Smooth muscle cell (in vitro differentiated cells): ENCODE data around the gene AP1S1. TPM values are rescaled to one million over a fixed set of nuclear protein-coding genes. Genes with fewer than 3 reads are reported as not detected.

Experiments
- DNase-seq: peaks from one replicate; lab custom pipeline; 2025; ENCODE audit not compliant: unreplicated experiment; lab: John Stamatoyannopoulos, UW
- H2AFZ ChIP-seq: fragments of 200-600 bp; sonication (generic); 2 replicates; pipeline ENCODE4 v1.6.0; 2016; ENCODE audit warnings: antibody characterized with exemption, low read depth, mild to moderate bottlenecking
- H3F3A ChIP-seq: fragments of 200-600 bp; sonication (generic); 2 replicates; pipeline ENCODE4 v1.6.0; 2017; ENCODE audit warnings: antibody characterized with exemption, low read depth
- H3K27ac ChIP-seq: fragments of 200-600 bp; sonication (generic); 2 replicates; pipeline ENCODE4 v1.5.1; 2016; ENCODE audit warnings: low read depth, mild to moderate bottlenecking
- H3K27me3 ChIP-seq: fragments of 200-600 bp; sonication (generic); 2 replicates; pipeline ENCODE4 v1.6.1; 2016; ENCODE audit warnings: low read depth, mild to moderate bottlenecking
- H3K36me3 ChIP-seq: fragments of 200-600 bp; sonication (generic); 2 replicates; pipeline ENCODE4 v1.5.1; 2016; ENCODE audit warnings: low read depth
- H3K4me1 ChIP-seq: fragments of 200-600 bp; sonication (generic); 2 replicates; pipeline ENCODE4 v1.5.1; 2016; ENCODE audit warnings: low read depth
- H3K4me2 ChIP-seq: fragments of 200-600 bp; sonication (generic); 2 replicates; pipeline ENCODE4 v1.6.0; 2016; ENCODE audit warnings: mild to moderate bottlenecking
- H3K4me3 ChIP-seq: fragments of 200-600 bp; sonication (generic); 2 replicates; pipeline ENCODE4 v1.5.1; 2016; ENCODE audit warnings: mild to moderate bottlenecking
- H3K79me2 ChIP-seq: fragments of 200-600 bp; sonication (generic); 2 replicates; pipeline ENCODE4 v1.6.0; 2016; ENCODE audit warnings: low read depth, mild to moderate bottlenecking
- H3K9ac ChIP-seq: fragments of 200-600 bp; sonication (generic); 2 replicates; pipeline ENCODE4 v1.6.0; 2016; ENCODE audit warnings: low read depth
- H3K9me3 ChIP-seq: fragments of 200-600 bp; sonication (generic); replicated peaks from 2 replicates; pipeline ENCODE4 v1.5.1; 2016; ENCODE audit warnings: low read depth
- H4K20me1 ChIP-seq: fragments of 200-600 bp; sonication (generic); 2 replicates; pipeline ENCODE4 v1.6.0; 2016; ENCODE audit warnings: low read depth
- CTCF ChIP-seq: fragments of 200-600 bp; sonication (generic); IDR thresholded peaks from 2 replicates; pipeline ENCODE4 v1.5.1; 2017; ENCODE audit warnings: borderline replicate concordance, mild to moderate bottlenecking, antibody characterized with exemption; ENCODE audit not compliant: insufficient read depth, poor library complexity, severe bottlenecking
- WGBS: methylation state at CpG from one replicate; pipeline ENCODE4 v1.1.7; 2016; ENCODE audit warnings: low lambda C conversion rate; 5-methylcytosine and 5-hydroxymethylcytosine counted together
- polyA plus RNA-seq: library from polyadenylated mRNA; unstranded; fragments of >200 nt; fragmentation: Nextera tagmentation; extraction: Ambion mirVana; gene quantifications from 2 replicates; pipeline ENCODE4 v1.2.1, GENCODE V29; 2016
- total RNA-seq: library from RNA; depleted of rRNA; stranded (reverse); fragments of >200 nt; gene quantifications from 2 replicates; pipeline ENCODE4 v1.2.3, GENCODE V29; 2014

AP1S1 gene
- total and polyA plus RNA-seq, 2 experiments from 2014 or later = 44.0 to 104 TPM

- H3K27me3 ChIP-seq = peaks cover 71% of the 10 kb centered on the region
- peak overlapping the region; percentile 79 for H3K4me2 ChIP-seq
- no peak overlapping the region for H3K9ac ChIP-seq
- no peak overlapping the region for H3K27ac ChIP-seq
- no peaks in the 10 kb centered on the region for H3K9me3 ChIP-seq
- peaks cover 10% of the 10 kb centered on the region for H3F3A ChIP-seq
- no peaks in the 10 kb centered on the region for H3K36me3 ChIP-seq
- H3K4me1 ChIP-seq = peaks cover 39% of the 10 kb centered on the region
- TF ChIP-seq CTCF = no peak
- WGBS = 6% methylated on average over 12 of the region's 12 CpGs
- no peak overlapping the region for H2AFZ ChIP-seq
- H4K20me1 ChIP-seq = peaks cover 21% of the 10 kb centered on the region
- H3K79me2 ChIP-seq = no peaks in the 10 kb centered on the region
- no peak for DNase-seq
- no peak overlapping the region for H3K4me3 ChIP-seq
These were observed 13.6 kb downstream of the AP1S1 start for GRCh38 chr7:101167645-101168411.

GRCh38 chr7:101168412-101169049 is 14.3 kb downstream of the AP1S1 start:
- Histone ChIP-seq H3K9ac (no peak overlapping the region), H3K4me1 (peaks cover 44% of the 10 kb centered on the region), H3K27me3 (peaks cover 72% of the 10 kb centered on the region), H3K79me2 (no peaks in the 10 kb centered on the region), H3K4me3 (no peak overlapping the region), H3K36me3 (no peaks in the 10 kb centered on the region), H3K4me2 (peak overlapping the region; percentile 19), H4K20me1 (peaks cover 17% of the 10 kb centered on the region), H3K9me3 (no peaks in the 10 kb centered on the region), H3K27ac (no peak overlapping the region), H2AFZ (no peak overlapping the region), H3F3A (peaks cover 10% of the 10 kb centered on the region)
- no peak for TF ChIP-seq CTCF
- no peak for DNase-seq
- 15% methylated on average over 2 of the region's 6 CpGs for WGBS

GRCh38 chr7:101169110-101169837 is 15.0 kb downstream of the AP1S1 start:
- no peak for TF ChIP-seq CTCF
- Histone ChIP-seq H3K27me3 (peaks cover 72% of the 10 kb centered on the region), H3K36me3 (no peaks in the 10 kb centered on the region), H3K27ac (no peak overlapping the region), H2AFZ (no peak overlapping the region), H3K79me2 (no peaks in the 10 kb centered on the region), H3K4me1 (peaks cover 39% of the 10 kb centered on the region), H3F3A (peaks cover 10% of the 10 kb centered on the region), H3K9me3 (no peaks in the 10 kb centered on the region), H4K20me1 (peaks cover 10% of the 10 kb centered on the region), H3K4me2 (peak overlapping the region; percentile 30), H3K4me3 (no peak overlapping the region), H3K9ac (no peak overlapping the region)
- WGBS = 1% methylated on average over 15 of the region's 18 CpGs
- DNase-seq = no peak
